ENCODE results near the gene RBP3.

RBP3 gene

GRCh38 chr10:47357131-47357582 is 9.0 kb downstream of the RBP3 start:
- no peak for DNase-seq (ENCODE audit: low read depth in 3 of 3, low spot score in 1 of 3)

GRCh38 chr10:47357911-47358310 is 9.7 kb downstream of the RBP3 start:
- no peak for DNase-seq (ENCODE audit: low read depth in 3 of 3, low spot score in 1 of 3)

- DNase-seq (ENCODE audit: low read depth in 3 of 3, low spot score in 1 of 3) = no peak
These were observed 10.3 kb downstream of the RBP3 start for GRCh38 chr10:47358457-47358856.

GRCh38 chr10:47359101-47359500 is 10.9 kb downstream of the RBP3 start:
- DNase-seq (ENCODE audit: low read depth in 3 of 3, low spot score in 1 of 3) = no peak

- DNase-seq (ENCODE audit: low read depth in 3 of 3, low spot score in 1 of 3) = no peak
These were observed 11.7 kb downstream of the RBP3 start for GRCh38 chr10:47359626-47360418.

GRCh38 chr10:47360419-47361040 is 12.4 kb downstream of the RBP3 start:
- no peak for DNase-seq (ENCODE audit: low read depth in 3 of 3, low spot score in 1 of 3)

GRCh38 chr10:47361293-47361692 is 13.1 kb downstream of the RBP3 start:
- no peak for DNase-seq (ENCODE audit: low read depth in 3 of 3, low spot score in 1 of 3)

GRCh38 chr10:47362199-47362598 is 14.0 kb downstream of the RBP3 start:
- DNase-seq (ENCODE audit: low read depth in 3 of 3, low spot score in 1 of 3) = no peak

GRCh38 chr10:47363781-47364180 is 15.6 kb downstream of the RBP3 start:
- DNase-seq (ENCODE audit: low read depth in 3 of 3, low spot score in 1 of 3) = no peak

GRCh38 chr10:47364366-47364765 is 16.2 kb downstream of the RBP3 start:
- DNase-seq (ENCODE audit: low read depth in 3 of 3, low spot score in 1 of 3) = no peak

GRCh38 chr10:47364911-47365310 is 16.7 kb downstream of the RBP3 start:
- DNase-seq (ENCODE audit: low read depth in 3 of 3, low spot score in 1 of 3) = no peak

- DNase-seq (ENCODE audit: low read depth in 3 of 3, low spot score in 1 of 3) = no peak
These were observed 17.4 kb downstream of the RBP3 start for GRCh38 chr10:47365431-47366180.

- DNase-seq (ENCODE audit: low read depth in 3 of 3, low spot score in 1 of 3) = no peak
These were observed 18.0 kb downstream of the RBP3 start for GRCh38 chr10:47366181-47366631.

- DNase-seq (ENCODE audit: low read depth in 3 of 3, low spot score in 1 of 3) = no peak
These were observed 18.7 kb downstream of the RBP3 start for GRCh38 chr10:47366731-47367460.

- DNase-seq (ENCODE audit: low read depth in 3 of 3, low spot score in 1 of 3) = no peak
These were observed 19.5 kb downstream of the RBP3 start for GRCh38 chr10:47367646-47368045.

- DNase-seq (ENCODE audit: low read depth in 3 of 3, low spot score in 1 of 3) = no peak
These were observed 20.4 kb downstream of the RBP3 start for GRCh38 chr10:47368431-47369180.

GRCh38 chr10:47369251-47369894 is 21.2 kb downstream of the RBP3 start:
- no peak for DNase-seq (ENCODE audit: low read depth in 3 of 3, low spot score in 1 of 3)

GRCh38 chr10:47370015-47370767 is 22.0 kb downstream of the RBP3 start:
- DNase-seq (ENCODE audit: low read depth in 3 of 3, low spot score in 1 of 3) = no peak

GRCh38 chr10:47370878-47371277 is 22.7 kb downstream of the RBP3 start:
- DNase-seq (ENCODE audit: low read depth in 3 of 3, low spot score in 1 of 3) = no peak

Data from stimulated activated CD4-positive, alpha-beta T cell treated with anti-CD3 and anti-CD28 coated beads, TNF-alpha, amount 100 ng/mL, for 1 hour (primary cell).